ENCODE measurements around the gene PRR36.

DNA sequence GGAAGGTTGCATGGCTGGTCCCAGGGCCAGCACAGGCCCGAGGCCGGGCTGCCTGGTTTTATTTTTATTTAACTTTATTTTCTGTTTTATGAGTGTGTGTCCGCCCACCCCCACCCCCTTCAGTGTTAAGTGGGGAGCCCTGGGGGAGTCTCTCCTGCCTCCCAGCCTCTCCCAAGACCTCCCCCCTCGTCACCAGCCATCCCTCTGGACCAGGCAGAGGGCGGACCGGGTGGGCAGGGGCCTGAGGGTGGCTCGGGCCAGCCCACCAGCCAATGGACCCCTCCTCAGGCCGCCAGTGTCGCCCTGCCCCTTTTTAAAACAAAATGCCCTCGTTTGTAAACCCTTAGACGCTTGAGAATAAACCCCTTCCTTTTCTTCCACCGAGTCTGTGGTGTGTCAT, 39.9 kb upstream of the PRR36 start:
- TF ChIP-seq, protein P1, sequence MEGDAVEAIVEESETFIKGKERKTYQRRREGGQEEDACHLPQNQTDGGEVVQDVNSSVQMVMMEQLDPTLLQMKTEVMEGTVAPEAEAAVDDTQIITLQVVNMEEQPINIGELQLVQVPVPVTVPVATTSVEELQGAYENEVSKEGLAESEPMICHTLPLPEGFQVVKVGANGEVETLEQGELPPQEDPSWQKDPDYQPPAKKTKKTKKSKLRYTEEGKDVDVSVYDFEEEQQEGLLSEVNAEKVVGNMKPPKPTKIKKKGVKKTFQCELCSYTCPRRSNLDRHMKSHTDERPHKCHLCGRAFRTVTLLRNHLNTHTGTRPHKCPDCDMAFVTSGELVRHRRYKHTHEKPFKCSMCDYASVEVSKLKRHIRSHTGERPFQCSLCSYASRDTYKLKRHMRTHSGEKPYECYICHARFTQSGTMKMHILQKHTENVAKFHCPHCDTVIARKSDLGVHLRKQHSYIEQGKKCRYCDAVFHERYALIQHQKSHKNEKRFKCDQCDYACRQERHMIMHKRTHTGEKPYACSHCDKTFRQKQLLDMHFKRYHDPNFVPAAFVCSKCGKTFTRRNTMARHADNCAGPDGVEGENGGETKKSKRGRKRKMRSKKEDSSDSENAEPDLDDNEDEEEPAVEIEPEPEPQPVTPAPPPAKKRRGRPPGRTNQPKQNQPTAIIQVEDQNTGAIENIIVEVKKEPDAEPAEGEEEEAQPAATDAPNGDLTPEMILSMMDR (IDR thresholded peaks at IDR 0.05 in 8 of 11, conservative IDR thresholded peaks at IDR 0.05 in 3 of 11) = no peak
- TF ChIP-seq POLR2AphosphoS5 (IDR thresholded peaks at IDR 0.05) = no peak
